Measurements from ENCODE around the gene TUT7. TPM values are rescaled to one million over a fixed set of nuclear protein-coding genes. Genes with fewer than 3 reads are reported as not detected.
A peak's percentile ranks its signal among the peaks of the same experiment; 100 is the strongest.

Gene TUT7
- polyA plus RNA-seq, 1 donor from 2014 or later: 26.2 TPM

- peaks cover 4% of the 10 kb centered on the region for H3K36me3 Mint-ChIP-seq
- H3K4me3 Mint-ChIP-seq: peak overlapping the region; percentile 86 to 99 (median 98)
- H3K27me3 Mint-ChIP-seq: no peaks in the 10 kb centered on the region
- peaks cover 22 to 39% (median 27%) of the 10 kb centered on the region in 3 donors for H3K4me1 Mint-ChIP-seq
- H3K9me3 Mint-ChIP-seq: no peaks in the 10 kb centered on the region
- H3K27ac Mint-ChIP-seq: peak overlapping the region; percentile 59 to 94 (median 93)
These were observed 654 bp upstream of the TUT7 start for GRCh38 chr9:86354818-86355309.

- peaks cover 26 to 43% (median 28%) of the 10 kb centered on the region in 3 donors for H3K4me1 Mint-ChIP-seq
- peak overlapping the region; percentile 93 to 94 (median 94) for H3K27ac Mint-ChIP-seq
- no peaks in the 10 kb centered on the region for H3K27me3 Mint-ChIP-seq
- no peaks in the 10 kb centered on the region for H3K9me3 Mint-ChIP-seq
- H3K36me3 Mint-ChIP-seq: peaks cover 4% of the 10 kb centered on the region
- H3K4me3 Mint-ChIP-seq: peak overlapping the region; percentile 86 to 99 (median 98)
These were observed 577 bp downstream of the TUT7 start for GRCh38 chr9:86353655-86354010.

GRCh38 chr9:86352440-86353077 is 1.7 kb downstream of the TUT7 start:
- peak overlapping the region; percentile 89 to 94 (median 93) for H3K27ac Mint-ChIP-seq
- H3K4me3 Mint-ChIP-seq: peak overlapping the region; percentile 86 to 99 (median 98)
- H3K9me3 Mint-ChIP-seq: no peaks in the 10 kb centered on the region
- peaks cover 2% of the 10 kb centered on the region for H3K36me3 Mint-ChIP-seq
- H3K4me1 Mint-ChIP-seq: peaks cover 27 to 53% (median 37%) of the 10 kb centered on the region in 3 donors
- H3K27me3 Mint-ChIP-seq: no peaks in the 10 kb centered on the region

- Mint-ChIP-seq H3K36me3 (peaks cover 2% of the 10 kb centered on the region), H3K4me3 (peak overlapping the region; percentile 80 to 99 (median 90)), H3K27ac (peak overlapping the region; percentile 83 to 94 (median 87)), H3K4me1 (peaks cover 29 to 55% (median 41%) of the 10 kb centered on the region in 3 donors), H3K9me3 (no peaks in the 10 kb centered on the region), H3K27me3 (no peaks in the 10 kb centered on the region)
These were observed 2.3 kb downstream of the TUT7 start for GRCh38 chr9:86351880-86352279.

GRCh38 chr9:86350006-86350760 is 4.0 kb downstream of the TUT7 start:
- Mint-ChIP-seq H3K27ac (peak overlapping the region; percentile 84 to 92 (median 92)), H3K4me3 (peak overlapping the region; percentile 80 to 99 (median 90)), H3K9me3 (no peaks in the 10 kb centered on the region), H3K27me3 (no peaks in the 10 kb centered on the region), H3K4me1 (peaks cover 36 to 67% (median 48%) of the 10 kb centered on the region in 3 donors), H3K36me3 (peaks cover 2% of the 10 kb centered on the region)

GRCh38 chr9:86349271-86349670 is 4.9 kb downstream of the TUT7 start:
- no peak overlapping the region for H3K27ac Mint-ChIP-seq
- no peaks in the 10 kb centered on the region for H3K27me3 Mint-ChIP-seq
- H3K36me3 Mint-ChIP-seq: peaks cover 2% of the 10 kb centered on the region
- H3K9me3 Mint-ChIP-seq: no peaks in the 10 kb centered on the region
- peak overlapping the region in 3 of 4 donors; percentile 86 to 99 (median 94) for H3K4me3 Mint-ChIP-seq
- peaks cover 33 to 65% (median 47%) of the 10 kb centered on the region in 3 donors for H3K4me1 Mint-ChIP-seq

GRCh38 chr9:86347991-86348390 is 6.2 kb downstream of the TUT7 start:
- H3K27ac Mint-ChIP-seq: peak overlapping the region in 1 of 3 donors; percentile 53
- peaks cover 33 to 57% (median 46%) of the 10 kb centered on the region in 3 donors for H3K4me1 Mint-ChIP-seq
- H3K36me3 Mint-ChIP-seq: peaks cover 2% of the 10 kb centered on the region
- no peaks in the 10 kb centered on the region for H3K9me3 Mint-ChIP-seq
- no peaks in the 10 kb centered on the region for H3K27me3 Mint-ChIP-seq
- peak overlapping the region in 2 of 4 donors; percentile 66 to 82 for H3K4me3 Mint-ChIP-seq

GRCh38 chr9:86344818-86345217 is 9.4 kb downstream of the TUT7 start:
- H3K4me3 Mint-ChIP-seq: no peak overlapping the region
- no peaks in the 10 kb centered on the region for H3K27me3 Mint-ChIP-seq
- no peaks in the 10 kb centered on the region for H3K9me3 Mint-ChIP-seq
- H3K27ac Mint-ChIP-seq: no peak overlapping the region
- H3K4me1 Mint-ChIP-seq: peaks cover 23 to 47% (median 41%) of the 10 kb centered on the region in 3 donors
- peaks cover 3% of the 10 kb centered on the region for H3K36me3 Mint-ChIP-seq

GRCh38 chr9:86342269-86342668 is 11.9 kb downstream of the TUT7 start:
- peak overlapping the region in 1 of 3 donors; percentile 5 for H3K27ac Mint-ChIP-seq
- H3K36me3 Mint-ChIP-seq: peaks cover 6% of the 10 kb centered on the region
- no peaks in the 10 kb centered on the region for H3K27me3 Mint-ChIP-seq
- H3K9me3 Mint-ChIP-seq: no peaks in the 10 kb centered on the region
- H3K4me3 Mint-ChIP-seq: no peak overlapping the region
- H3K4me1 Mint-ChIP-seq: peaks cover 27 to 49% (median 40%) of the 10 kb centered on the region in 3 donors

GRCh38 chr9:86341007-86341491 is 13.2 kb downstream of the TUT7 start:
- Mint-ChIP-seq H3K27ac (no peak overlapping the region), H3K36me3 (peaks cover 7% of the 10 kb centered on the region), H3K4me3 (peak overlapping the region in 2 of 4 donors; percentile 2 to 6), H3K4me1 (peaks cover 22 to 46% (median 38%) of the 10 kb centered on the region in 3 donors), H3K9me3 (no peaks in the 10 kb centered on the region), H3K27me3 (no peaks in the 10 kb centered on the region)

GRCh38 chr9:86340356-86341006 is 13.7 kb downstream of the TUT7 start:
- Mint-ChIP-seq H3K4me1 (peaks cover 21 to 44% (median 37%) of the 10 kb centered on the region in 3 donors), H3K27ac (peak overlapping the region in 1 of 3 donors; percentile 53), H3K36me3 (peaks cover 7% of the 10 kb centered on the region), H3K27me3 (no peaks in the 10 kb centered on the region), H3K9me3 (no peaks in the 10 kb centered on the region), H3K4me3 (peak overlapping the region in 1 of 4 donors; percentile 57)

GRCh38 chr9:86337469-86338108 is 16.6 kb downstream of the TUT7 start:
- peaks cover 11% of the 10 kb centered on the region for H3K36me3 Mint-ChIP-seq

GRCh38 chr9:86336058-86336457 is 18.2 kb downstream of the TUT7 start:
- Mint-ChIP-seq H3K4me1 (peaks cover 21 to 48% (median 29%) of the 10 kb centered on the region in 3 donors), H3K36me3 (peaks cover 16% of the 10 kb centered on the region), H3K4me3 (no peak overlapping the region), H3K27ac (no peak overlapping the region), H3K9me3 (peaks cover 0 to 2% (median 0%) of the 10 kb centered on the region in 3 donors), H3K27me3 (no peaks in the 10 kb centered on the region)

More at GRCh38 chr9:86337469-86338108, 16.6 kb downstream of the TUT7 start:
- H3K4me1 Mint-ChIP-seq: peaks cover 21 to 51% (median 38%) of the 10 kb centered on the region in 3 donors
- no peaks in the 10 kb centered on the region for H3K27me3 Mint-ChIP-seq
- H3K27ac Mint-ChIP-seq: peak overlapping the region; percentile 19 to 93 (median 54)
- peak overlapping the region; percentile 52 to 93 (median 76) for H3K4me3 Mint-ChIP-seq
- H3K9me3 Mint-ChIP-seq: peaks cover 0 to 2% (median 0%) of the 10 kb centered on the region in 3 donors

GRCh38 chr9:86333651-86334050 is 20.6 kb downstream of the TUT7 start:
- Mint-ChIP-seq H3K9me3 (peaks cover 0 to 2% (median 0%) of the 10 kb centered on the region in 3 donors), H3K36me3 (peaks cover 16% of the 10 kb centered on the region), H3K4me3 (no peak overlapping the region), H3K27ac (no peak overlapping the region), H3K4me1 (peaks cover 9 to 33% (median 24%) of the 10 kb centered on the region in 3 donors), H3K27me3 (no peaks in the 10 kb centered on the region)

Measured in IgD-negative memory B cell (primary cell).